HEK293 (cell line): ENCODE data around the gene CACNA2D3.

Experiments
- CTCF ChIA-PET: fragments of 350-600 bp; formaldehyde crosslinking; extraction: SDS; loops from one replicate; lab custom pipeline; 2021; ENCODE audit warnings: antibody characterized with exemption; lab: Yijun Ruan, JAX
- POLR2A ChIA-PET: fragments of 300-600 bp; formaldehyde crosslinking; extraction: SDS; loops from one replicate; lab custom pipeline; 2020; ENCODE audit warnings: antibody characterized with exemption, inconsistent platforms; lab: Yijun Ruan, JAX
- H3K27ac ChIP-seq: fragments of 200-500 bp; sonication (Bioruptor generic); 2 replicates; pipeline ENCODE4 v1.5.1; 2014; ENCODE audit warnings: low read depth, low read length, control low read depth, inconsistent platforms; ENCODE audit errors: extremely low read depth
- H3K36me3 ChIP-seq, 2 experiments: fragments of 200-500 bp in 1 of 2; sonication (Bioruptor generic) in 1 of 2; 1 replicate in 1 of 2; 2 replicates in 1 of 2; pipeline ENCODE4 v1.5.1; 2014 to 2017; ENCODE audit warnings: inconsistent platforms in 2 of 2, low read length in 2 of 2; ENCODE audit not compliant: control insufficient read depth in 2 of 2, insufficient read depth in 1 of 2
- H3K4me1 ChIP-seq: fragments of 200-500 bp; sonication (Bioruptor generic); 2 replicates; pipeline ENCODE4 v1.5.1; 2014; ENCODE audit warnings: mild to moderate bottlenecking, low read length, inconsistent platforms; ENCODE audit not compliant: control insufficient read depth, insufficient read depth
- H3K4me3 ChIP-seq: 2 replicates; pipeline ENCODE4 v1.5.1; 2011; ENCODE audit warnings: low read depth, mild to moderate bottlenecking, control low read depth, low read length, moderate library complexity
- H3K9me3 ChIP-seq: fragments of 200-500 bp; sonication (Bioruptor generic); 2 replicates; pipeline ENCODE4 v1.5.1; 2014; ENCODE audit warnings: low read depth, low read length, inconsistent platforms; ENCODE audit not compliant: control insufficient read depth, insufficient read depth
- AEBP2 ChIP-seq: fragments of 450-650 bp; formaldehyde crosslinking; IDR thresholded peaks from 2 replicates; pipeline ENCODE4 v1.5.1; 2016; ENCODE audit warnings: missing biosample characterization, missing genetic modification characterization, borderline replicate concordance
- BCL11A ChIP-seq: fragments of 450-650 bp; formaldehyde crosslinking; IDR thresholded peaks from 2 replicates; pipeline ENCODE4 v1.5.1; 2016; ENCODE audit warnings: low read depth, missing biosample characterization, missing genetic modification characterization
- EGR2 ChIP-seq: fragments of 450-650 bp; formaldehyde crosslinking; IDR thresholded peaks from 2 replicates; pipeline ENCODE4 v1.5.1; 2016; ENCODE audit warnings: low read depth, missing biosample characterization, missing genetic modification characterization
- GLI2 ChIP-seq: fragments of 450-650 bp; formaldehyde crosslinking; IDR thresholded peaks from 2 replicates; pipeline ENCODE4; 2017; ENCODE audit warnings: missing biosample characterization, missing genetic modification characterization, low read depth, borderline replicate concordance
- HOXC10 ChIP-seq: sonication (generic); formaldehyde crosslinking; IDR thresholded peaks from 2 replicates; pipeline ENCODE4 v1.8.1; 2023; ENCODE audit warnings: mild to moderate bottlenecking, missing genetic modification reagents
- ZBTB20 ChIP-seq: fragments of 450-650 bp; formaldehyde crosslinking; IDR thresholded peaks from 2 replicates; pipeline ENCODE4 v1.5.1; 2016; ENCODE audit warnings: missing biosample characterization, missing genetic modification characterization
- ZBTB6 ChIP-seq: fragments of 450-650 bp; formaldehyde crosslinking; IDR thresholded peaks from 2 replicates; pipeline ENCODE4 v1.5.1; 2017; ENCODE audit warnings: missing biosample characterization, missing genetic modification characterization
- ZBTB8A ChIP-seq: fragments of 450-650 bp; formaldehyde crosslinking; IDR thresholded peaks from 2 replicates; pipeline ENCODE4 v1.5.1; 2016; ENCODE audit warnings: missing biosample characterization, missing genetic modification characterization
- ZFP3 ChIP-seq: fragments of 450-650 bp; formaldehyde crosslinking; IDR thresholded peaks from 2 replicates; pipeline ENCODE4 v1.5.1; 2016; ENCODE audit warnings: low read depth, missing biosample characterization, missing genetic modification characterization
- ZFP37 ChIP-seq: fragments of 450-650 bp; formaldehyde crosslinking; IDR thresholded peaks from 2 replicates; pipeline ENCODE4 v1.5.1; 2016; ENCODE audit warnings: missing biosample characterization, missing genetic modification characterization
- ZNF140 ChIP-seq: fragments of 450-650 bp; formaldehyde crosslinking; IDR thresholded peaks from 2 replicates; pipeline ENCODE4 v1.5.1; 2016; ENCODE audit warnings: missing biosample characterization, missing genetic modification characterization
- ZNF239 ChIP-seq: fragments of 450-650 bp; formaldehyde crosslinking; IDR thresholded peaks from 2 replicates; pipeline ENCODE4 v1.5.1; 2016; ENCODE audit warnings: missing biosample characterization, missing genetic modification characterization
- ZNF24 ChIP-seq: fragments of 450-650 bp; formaldehyde crosslinking; IDR thresholded peaks from 2 replicates; pipeline ENCODE4 v1.5.1; 2016; ENCODE audit warnings: missing biosample characterization, missing genetic modification characterization
- ZNF341 ChIP-seq: fragments of 450-650 bp; formaldehyde crosslinking; IDR thresholded peaks from 2 replicates; pipeline ENCODE4; 2016; ENCODE audit warnings: low read depth, missing biosample characterization, missing genetic modification characterization
- ZNF449 ChIP-seq: fragments of 450-650 bp; formaldehyde crosslinking; IDR thresholded peaks from 2 replicates; pipeline ENCODE4 v1.5.1; 2017; ENCODE audit warnings: missing biosample characterization, mild to moderate bottlenecking, missing genetic modification characterization, moderate library complexity
- ZNF544 ChIP-seq: fragments of 450-650 bp; formaldehyde crosslinking; IDR thresholded peaks from 2 replicates; pipeline ENCODE4 v1.5.0; 2017; ENCODE audit warnings: missing biosample characterization, missing genetic modification characterization
- ZNF561 ChIP-seq: fragments of 450-650 bp; IDR thresholded peaks from 2 replicates; pipeline ENCODE4 v1.5.1; 2018; ENCODE audit warnings: missing biosample characterization, missing genetic modification characterization, borderline replicate concordance
- ZNF596 ChIP-seq: fragments of 450-650 bp; IDR thresholded peaks from 2 replicates; pipeline ENCODE4 v1.5.0; 2018; ENCODE audit warnings: missing biosample characterization, mild to moderate bottlenecking, missing genetic modification characterization, moderate library complexity
- ZNF692 ChIP-seq: fragments of 450-650 bp; formaldehyde crosslinking; IDR thresholded peaks from 2 replicates; pipeline ENCODE4 v1.5.1; 2016; ENCODE audit warnings: missing biosample characterization, missing genetic modification characterization
- ZNF792 ChIP-seq: fragments of 450-650 bp; formaldehyde crosslinking; IDR thresholded peaks from 2 replicates; pipeline ENCODE4 v1.5.1; 2016; ENCODE audit warnings: missing biosample characterization, missing genetic modification characterization

Gene CACNA2D3

GRCh38 chr3:54547846-54548245 is 425.5 kb downstream of the CACNA2D3 start:
- CTCF ChIA-PET = interaction anchor here (0.6 kb wide), 2 partner anchors 403 to 1468 kb away, joined by 3 read pairs; no protein-coding TSS in a partner anchor
- Histone ChIP-seq H3K36me3 (no peaks in the 10 kb centered on the region), H3K9me3 (no peaks in the 10 kb centered on the region), H3K27ac (no peak overlapping the region), H3K4me3 (no peak overlapping the region), H3K4me1 (no peaks in the 10 kb centered on the region)
- POLR2A ChIA-PET = no interaction called here
- TF ChIP-seq GLI2 (tag by site-specific recombination) (no peak), ZNF449 (no peak), ZFP3 (tag by site-specific recombination) (no peak), BCL11A (tag by site-specific recombination) (no peak), ZFP37 (no peak), ZNF24 (tag by site-specific recombination) (no peak), ZNF596 (tag by site-specific recombination) (no peak), ZBTB6 (tag by site-specific recombination) (no peak), ZNF239 (tag by site-specific recombination) (no peak), ZNF792 (tag by site-specific recombination) (no peak), ZNF561 (tag by site-specific recombination) (no peak), ZNF341 (tag by site-specific recombination) (no peak), ZBTB8A (tag by site-specific recombination) (no peak), ZBTB20 (tag by site-specific recombination) (no peak), HOXC10 (no peak), ZNF140 (tag by site-specific recombination) (no peak), ZNF692 (tag by site-specific recombination) (no peak), EGR2 (tag by site-specific recombination) (no peak), ZNF544 (no peak), AEBP2 (tag by site-specific recombination) (no peak)

- no peak for TF ChIP-seq BCL11A (tag by site-specific recombination)
- POLR2A ChIA-PET = no interaction called here
- CTCF ChIA-PET = no interaction called here
These were observed 427.4 kb downstream of the CACNA2D3 start for GRCh38 chr3:54549607-54550220.

More at GRCh38 chr3:54549607-54550220, 427.4 kb downstream of the CACNA2D3 start:
- Histone ChIP-seq H3K4me1 (no peaks in the 10 kb centered on the region), H3K9me3 (no peaks in the 10 kb centered on the region), H3K27ac (no peak overlapping the region), H3K4me3 (no peak overlapping the region), H3K36me3 (no peaks in the 10 kb centered on the region)
